PC-9 (cell line): Measurements from ENCODE around the gene ARID3A.

Source experiments
- EZH2 ChIP-seq: fragments of 200-600 bp; sonication (generic); IDR thresholded peaks from 2 replicates; pipeline ENCODE4 v1.8.0; 2017; ENCODE audit warnings: antibody characterized with exemption, low read depth
- TF ChIP-seq, protein P1 (sequence below): fragments of 200-600 bp; sonication (generic); conservative IDR thresholded peaks from 2 replicates; pipeline ENCODE4 v1.6.1; 2017; ENCODE audit warnings: mixed run types, antibody characterized with exemption, mild to moderate bottlenecking, moderate library complexity

DNA sequence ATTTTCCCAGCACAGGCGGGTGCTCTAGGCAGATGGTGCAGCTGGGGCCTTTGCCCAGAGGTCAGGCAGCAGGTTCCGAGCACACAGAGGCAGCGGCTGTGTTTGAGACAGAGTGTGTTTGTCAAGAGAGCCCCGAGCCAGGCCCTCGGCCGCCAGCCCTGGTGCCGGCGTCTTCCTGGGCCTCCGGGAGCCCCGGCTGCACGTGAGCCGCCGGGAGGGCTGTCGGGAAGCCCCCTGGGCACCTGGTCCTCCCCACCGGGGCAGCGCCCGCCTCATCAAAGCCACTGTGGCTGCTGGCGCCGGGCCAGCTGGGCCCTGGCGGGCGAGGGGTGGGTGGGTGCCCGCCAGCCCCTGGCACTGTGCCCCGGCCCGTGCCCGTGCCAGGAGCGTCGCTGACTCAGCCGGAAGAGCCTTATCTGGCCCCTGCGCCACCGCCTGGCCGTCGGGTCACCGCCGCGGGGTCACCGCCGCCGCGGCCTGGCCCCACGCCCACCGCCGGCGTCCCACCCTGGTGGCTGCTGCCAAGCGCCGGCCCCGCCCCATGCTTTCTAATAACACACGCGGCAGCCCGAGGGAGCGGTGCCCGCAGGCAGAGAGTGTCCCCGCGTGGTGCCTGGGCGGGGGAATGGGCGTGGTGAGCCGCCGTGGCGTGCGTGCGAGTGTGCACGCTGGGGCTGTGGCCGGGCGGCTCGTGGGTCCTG, 14.9 kb downstream of the ARID3A start:
- TF ChIP-seq, protein P1, sequence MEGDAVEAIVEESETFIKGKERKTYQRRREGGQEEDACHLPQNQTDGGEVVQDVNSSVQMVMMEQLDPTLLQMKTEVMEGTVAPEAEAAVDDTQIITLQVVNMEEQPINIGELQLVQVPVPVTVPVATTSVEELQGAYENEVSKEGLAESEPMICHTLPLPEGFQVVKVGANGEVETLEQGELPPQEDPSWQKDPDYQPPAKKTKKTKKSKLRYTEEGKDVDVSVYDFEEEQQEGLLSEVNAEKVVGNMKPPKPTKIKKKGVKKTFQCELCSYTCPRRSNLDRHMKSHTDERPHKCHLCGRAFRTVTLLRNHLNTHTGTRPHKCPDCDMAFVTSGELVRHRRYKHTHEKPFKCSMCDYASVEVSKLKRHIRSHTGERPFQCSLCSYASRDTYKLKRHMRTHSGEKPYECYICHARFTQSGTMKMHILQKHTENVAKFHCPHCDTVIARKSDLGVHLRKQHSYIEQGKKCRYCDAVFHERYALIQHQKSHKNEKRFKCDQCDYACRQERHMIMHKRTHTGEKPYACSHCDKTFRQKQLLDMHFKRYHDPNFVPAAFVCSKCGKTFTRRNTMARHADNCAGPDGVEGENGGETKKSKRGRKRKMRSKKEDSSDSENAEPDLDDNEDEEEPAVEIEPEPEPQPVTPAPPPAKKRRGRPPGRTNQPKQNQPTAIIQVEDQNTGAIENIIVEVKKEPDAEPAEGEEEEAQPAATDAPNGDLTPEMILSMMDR, result no peak
- TF ChIP-seq EZH2, result no peak
